ENCODE results near the gene IL16. TPM values are rescaled to one million over a fixed set of nuclear protein-coding genes. Genes with fewer than 3 reads are reported as not detected.

Gene IL16
- polyA plus RNA-seq, 2 of the 4 experiments (the other 2 are of a cell fraction): 0.09 TPM; not detected in 1

- POLR2A ChIA-PET: no interaction called here
- no peak overlapping the region for H3K27ac ChIP-seq
- no peak for ATAC-seq
- H3K4me3 ChIP-seq: no peak overlapping the region
- no peaks in the 10 kb centered on the region for H3K9me3 ChIP-seq
- H3K4me1 ChIP-seq: peaks cover 9% of the 10 kb centered on the region; the same call in 2 of the 3 replicates
- WGBS (ENCODE audit: missing lambda C conversion rate): 6% methylated on average over 4 of the region's 4 CpGs
- CTCF ChIA-PET: interaction anchor here (0.6 to 2.2 kb wide), 5 partner anchors 8 to 325 kb away, joined by 3 to 13 read pairs (median 3); no protein-coding TSS in a partner anchor
- no peak for DNase-seq (ENCODE audit: low read depth in 1 of 2, low spot score in 1 of 2)
- TF ChIP-seq BHLHE40 (IDR thresholded peaks at IDR 0.05; ENCODE audit: low read depth, low read length) (no peak), POLR2A (IDR thresholded peaks at IDR 0.05; ENCODE audit: low read length) (no peak), ESRRA (IDR thresholded peaks at IDR 0.05; ENCODE audit: borderline replicate concordance, low read length) (no peak), RAD21 (conservative IDR thresholded peaks at IDR 0.05 in 1 of 2, IDR thresholded peaks at IDR 0.05 in 1 of 2) (no peak), HDAC2 (IDR thresholded peaks at IDR 0.05) (no peak), ZC3H11A (IDR thresholded peaks at IDR 0.05) (no peak), HOXB13 (CRISPR knock-in tag; IDR thresholded peaks at IDR 0.05; ENCODE audit: low read depth) (no peak), BCL3 (IDR thresholded peaks at IDR 0.05) (no peak), SMC3 (IDR thresholded peaks at IDR 0.05) (no peak), FOSL2 (IDR thresholded peaks at IDR 0.05) (no peak), FOSL2 (CRISPR knock-in tag; IDR thresholded peaks at IDR 0.05) (no peak), MAZ (IDR thresholded peaks at IDR 0.05; ENCODE audit: borderline replicate concordance, low read depth, low read length) (no peak), CTCF (IDR thresholded peaks at IDR 0.05) (no peak), NR3C1 (IDR thresholded peaks at IDR 0.05) (no peak), HOXA7 (CRISPR knock-in tag; IDR thresholded peaks at IDR 0.05) (no peak), ATOH8 (CRISPR knock-in tag; IDR thresholded peaks at IDR 0.05; ENCODE audit: low read depth) (no peak), RCOR1 (IDR thresholded peaks at IDR 0.05; ENCODE audit: low read depth, low read length) (no peak)
- no peak for FAIRE-seq
- H3K4me2 ChIP-seq: no peak overlapping the region
Observed at GRCh38 chr15:81343371-81343770, 146.7 kb downstream of the IL16 start.

GRCh38 chr15:81346611-81347010 is 149.9 kb downstream of the IL16 start:
- Histone ChIP-seq H3K4me2 (no peak overlapping the region), H3K4me3 (no peak overlapping the region), H3K4me1 (no peaks in the 10 kb centered on the region), H3K9me3 (no peaks in the 10 kb centered on the region), H3K27ac (no peak overlapping the region)
- TF ChIP-seq FOSL2 (IDR thresholded peaks at IDR 0.05): no peak
- 0 out of 2 replicates have a peak, but pooled peaks have one; percentile 4 for TF ChIP-seq FOSL2 (CRISPR knock-in tag; IDR thresholded peaks at IDR 0.05)
- no peak for TF ChIP-seq PHF8 (IDR thresholded peaks at IDR 0.05; ENCODE audit: borderline replicate concordance, low read depth)
- TF ChIP-seq CHD4 (IDR thresholded peaks at IDR 0.05; ENCODE audit: borderline replicate concordance): no peak
- no peak for TF ChIP-seq JUN (IDR thresholded peaks at IDR 0.05)
- FAIRE-seq (no peak), DNase-seq (ENCODE audit: low read depth in 1 of 2, low spot score in 1 of 2) (no peak), ATAC-seq (no peak)
- ChIA-PET POLR2A (no interaction called here), CTCF (interaction anchor here (2.6 kb wide), 1 partner anchor 10 kb away, joined by 8 read pairs; no protein-coding TSS in a partner anchor)
- 10% methylated on average over 2 of the region's 2 CpGs for WGBS (ENCODE audit: missing lambda C conversion rate)

GRCh38 chr15:81347910-81348309 is 151.2 kb downstream of the IL16 start:
- DNase-seq (ENCODE audit: low read depth in 1 of 2, low spot score in 1 of 2) (no peak), FAIRE-seq (no peak), ATAC-seq (no peak)
- WGBS (ENCODE audit: missing lambda C conversion rate): 43% methylated on average over 4 of the region's 4 CpGs
- H3K27ac ChIP-seq: no peak overlapping the region
- ChIA-PET CTCF (interaction anchor here (2.6 kb wide), 1 partner anchor 9 kb away, joined by 8 read pairs; no protein-coding TSS in a partner anchor), POLR2A (no interaction called here)
- no peak overlapping the region for H3K4me2 ChIP-seq
- H3K9me3 ChIP-seq: no peaks in the 10 kb centered on the region
- H3K4me1 ChIP-seq: no peaks in the 10 kb centered on the region
- no peak overlapping the region for H3K4me3 ChIP-seq
- TF ChIP-seq ZFP36 (IDR thresholded peaks at IDR 0.05; ENCODE audit: borderline replicate concordance, partially characterized antibody) (no peak), KDM5A (IDR thresholded peaks at IDR 0.05) (no peak), CHD4 (IDR thresholded peaks at IDR 0.05; ENCODE audit: borderline replicate concordance) (no peak), MAZ (IDR thresholded peaks at IDR 0.05; ENCODE audit: borderline replicate concordance, low read depth, low read length) (no peak), ZC3H11A (IDR thresholded peaks at IDR 0.05) (no peak), USF2 (IDR thresholded peaks at IDR 0.05) (no peak), CHD2 (IDR thresholded peaks at IDR 0.05; ENCODE audit: low read length, partially characterized antibody) (no peak), TP53 (CRISPR knock-in tag; IDR thresholded peaks at IDR 0.05) (no peak), REST (IDR thresholded peaks at IDR 0.05) (no peak), TFCP2L1 (CRISPR knock-in tag; IDR thresholded peaks at IDR 0.05) (no peak), ZSCAN20 (CRISPR knock-in tag; IDR thresholded peaks at IDR 0.05) (no peak)
